Epithelial cell of esophagus (primary cell): ENCODE data around the gene YBX2.

Experiments
- DNase-seq: peaks from one replicate; pipeline ENCODE4 v3.0.0; 2010; ENCODE audit warnings: low read depth
- H3K4me3 ChIP-seq: 2 replicates; pipeline ENCODE4 v1.5.1; 2011; ENCODE audit warnings: mild to moderate bottlenecking, low read length, control low read depth
- CTCF ChIP-seq: IDR thresholded peaks from 2 replicates; pipeline ENCODE4 v1.5.1; 2011; ENCODE audit warnings: low read depth, mild to moderate bottlenecking, low read length, control low read depth, inconsistent platforms; ENCODE audit not compliant: insufficient read depth; ENCODE audit errors: missing control alignments

The YBX2 gene

GRCh38 chr17:7328009-7328408 lies 33.6 kb upstream of the YBX2 start:
- TF ChIP-seq CTCF: no peak
- H3K4me3 ChIP-seq: no peak overlapping the region
- no peak for DNase-seq

DNA sequence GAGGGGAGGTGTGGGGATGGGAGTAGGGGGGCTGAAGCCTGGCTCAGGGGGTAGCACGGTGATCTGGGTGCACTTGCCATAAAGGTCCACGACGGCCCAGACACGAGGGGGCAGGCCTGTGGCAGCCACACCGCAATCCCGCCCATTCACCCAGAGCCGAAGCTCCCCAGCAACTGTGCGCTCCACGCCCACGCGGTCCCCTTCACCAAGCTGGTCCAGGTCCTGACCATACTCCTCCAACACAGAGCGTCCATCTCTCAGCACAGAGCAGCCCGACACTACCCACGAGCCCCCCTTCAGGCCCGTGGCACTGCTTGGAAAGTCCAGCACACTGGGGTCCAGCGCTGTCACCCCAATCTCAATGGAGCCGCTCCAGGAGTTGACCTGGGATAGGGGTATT lies 33.1 kb upstream of the YBX2 start:
- no peak overlapping the region for H3K4me3 ChIP-seq
- TF ChIP-seq CTCF: no peak

GRCh38 chr17:7327056-7327455 lies 32.6 kb upstream of the YBX2 start:
- no peak overlapping the region for H3K4me3 ChIP-seq
- no peak for TF ChIP-seq CTCF
- DNase-seq: no peak

More for the DNA sequence above, 33.1 kb upstream of the YBX2 start:
- no peak for DNase-seq

DNA sequence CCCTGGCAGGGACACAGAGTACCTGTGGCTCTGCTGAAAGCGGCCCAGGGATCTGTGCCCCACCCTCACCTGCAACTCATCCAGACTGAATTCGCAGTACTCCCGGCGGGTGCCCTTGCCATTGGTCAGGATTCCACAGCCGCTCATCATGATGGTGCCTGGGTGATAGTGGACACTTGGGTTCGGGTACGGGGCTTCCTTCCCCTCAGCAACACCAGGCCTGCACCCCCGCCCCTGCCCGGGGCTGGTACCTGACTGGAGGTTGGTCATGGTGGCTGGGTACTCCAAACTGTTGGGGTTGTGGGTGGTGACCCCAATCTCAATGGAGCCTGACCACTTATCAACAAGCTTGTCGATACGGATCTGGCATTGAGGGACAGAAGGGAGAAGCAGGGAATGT lies 31.7 kb upstream of the YBX2 start:
- no peak overlapping the region for H3K4me3 ChIP-seq
- TF ChIP-seq CTCF: no peak
- no peak for DNase-seq

GRCh38 chr17:7325031-7325528 lies 30.6 kb upstream of the YBX2 start:
- no peak for DNase-seq
- H3K4me3 ChIP-seq: no peak overlapping the region
- TF ChIP-seq CTCF: no peak

DNA sequence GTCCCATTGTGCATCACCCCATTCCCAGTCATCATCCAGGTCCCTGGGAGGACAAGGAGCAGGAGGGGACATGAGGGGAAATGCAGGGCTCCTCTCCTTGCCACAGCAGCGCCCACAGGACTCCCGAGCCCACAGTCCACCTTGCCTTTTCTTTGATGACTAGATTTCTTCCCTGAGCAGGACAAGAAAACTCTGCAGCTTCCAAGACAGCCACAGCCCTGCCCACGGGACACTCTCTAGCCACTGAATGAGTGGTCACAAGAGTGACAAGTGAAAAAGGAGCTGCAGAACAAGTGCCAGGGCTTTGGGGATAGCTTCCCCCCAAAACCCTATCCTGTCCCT lies 30.0 kb upstream of the YBX2 start:
- no peak for TF ChIP-seq CTCF
- no peak overlapping the region for H3K4me3 ChIP-seq
- no peak for DNase-seq

- peak; percentile 86 for TF ChIP-seq CTCF
- DNase-seq: peak; percentile 61
- H3K4me3 ChIP-seq: no peak overlapping the region
These were observed 29.4 kb upstream of the YBX2 start for GRCh38 chr17:7323731-7324437.
